ENCODE results near the gene CCND1. TPM values are rescaled to one million over a fixed set of nuclear protein-coding genes. Genes with fewer than 3 reads are reported as not detected.

Gene CCND1
- total and polyA plus RNA-seq, 11 donors = 27.9 to 312 (median 144) TPM

DNA sequence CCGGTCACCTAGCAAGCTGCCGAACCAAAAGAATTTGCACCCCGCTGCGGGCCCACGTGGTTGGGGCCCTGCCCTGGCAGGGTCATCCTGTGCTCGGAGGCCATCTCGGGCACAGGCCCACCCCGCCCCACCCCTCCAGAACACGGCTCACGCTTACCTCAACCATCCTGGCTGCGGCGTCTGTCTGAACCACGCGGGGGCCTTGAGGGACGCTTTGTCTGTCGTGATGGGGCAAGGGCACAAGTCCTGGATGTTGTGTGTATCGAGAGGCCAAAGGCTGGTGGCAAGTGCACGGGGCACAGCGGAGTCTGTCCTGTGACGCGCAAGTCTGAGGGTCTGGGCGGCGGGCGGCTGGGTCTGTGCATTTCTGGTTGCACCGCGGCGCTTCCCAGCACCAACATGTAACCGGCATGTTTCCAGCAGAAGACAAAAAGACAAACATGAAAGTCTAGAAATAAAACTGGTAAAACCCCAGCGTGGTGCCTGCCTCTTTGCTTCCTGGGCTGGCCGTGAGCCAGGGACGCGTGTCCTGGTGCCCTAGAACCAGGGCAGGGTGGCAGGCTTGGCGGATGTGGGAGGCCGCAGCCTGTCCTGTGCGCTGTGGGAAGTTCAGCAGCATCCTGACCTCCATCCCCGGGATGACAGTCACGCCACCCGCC is 13.2 kb downstream of the CCND1 start:
- ATAC-seq (peak in 2 of 4 donors; percentile 6 to 25), DNase-seq (peak in 1 of 5 donors; percentile 23)
- intact Hi-C loops (cut with DNase I) = no loop called here
- Histone ChIP-seq H3K36me3 (peaks cover 0 to 56% (median 45%) of the 10 kb centered on the region in 9 donors), H3K4me3 (no peak overlapping the region), H3K9me3 (no peaks in the 10 kb centered on the region), H3K27ac (no peak overlapping the region), H3K27me3 (no peaks in the 10 kb centered on the region), H3K4me1 (peaks cover 0 to 22% (median 8%) of the 10 kb centered on the region in 12 donors)
- TF ChIP-seq, protein P1, sequence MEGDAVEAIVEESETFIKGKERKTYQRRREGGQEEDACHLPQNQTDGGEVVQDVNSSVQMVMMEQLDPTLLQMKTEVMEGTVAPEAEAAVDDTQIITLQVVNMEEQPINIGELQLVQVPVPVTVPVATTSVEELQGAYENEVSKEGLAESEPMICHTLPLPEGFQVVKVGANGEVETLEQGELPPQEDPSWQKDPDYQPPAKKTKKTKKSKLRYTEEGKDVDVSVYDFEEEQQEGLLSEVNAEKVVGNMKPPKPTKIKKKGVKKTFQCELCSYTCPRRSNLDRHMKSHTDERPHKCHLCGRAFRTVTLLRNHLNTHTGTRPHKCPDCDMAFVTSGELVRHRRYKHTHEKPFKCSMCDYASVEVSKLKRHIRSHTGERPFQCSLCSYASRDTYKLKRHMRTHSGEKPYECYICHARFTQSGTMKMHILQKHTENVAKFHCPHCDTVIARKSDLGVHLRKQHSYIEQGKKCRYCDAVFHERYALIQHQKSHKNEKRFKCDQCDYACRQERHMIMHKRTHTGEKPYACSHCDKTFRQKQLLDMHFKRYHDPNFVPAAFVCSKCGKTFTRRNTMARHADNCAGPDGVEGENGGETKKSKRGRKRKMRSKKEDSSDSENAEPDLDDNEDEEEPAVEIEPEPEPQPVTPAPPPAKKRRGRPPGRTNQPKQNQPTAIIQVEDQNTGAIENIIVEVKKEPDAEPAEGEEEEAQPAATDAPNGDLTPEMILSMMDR (IDR thresholded peaks at IDR 0.05) = no peak
- TF ChIP-seq POLR2A (IDR thresholded peaks at IDR 0.05) = no peak
- WGBS, 4 donors = 71 to 81% (median 80%) methylated on average over 26 to 38 of the region's 38 CpGs

DNA sequence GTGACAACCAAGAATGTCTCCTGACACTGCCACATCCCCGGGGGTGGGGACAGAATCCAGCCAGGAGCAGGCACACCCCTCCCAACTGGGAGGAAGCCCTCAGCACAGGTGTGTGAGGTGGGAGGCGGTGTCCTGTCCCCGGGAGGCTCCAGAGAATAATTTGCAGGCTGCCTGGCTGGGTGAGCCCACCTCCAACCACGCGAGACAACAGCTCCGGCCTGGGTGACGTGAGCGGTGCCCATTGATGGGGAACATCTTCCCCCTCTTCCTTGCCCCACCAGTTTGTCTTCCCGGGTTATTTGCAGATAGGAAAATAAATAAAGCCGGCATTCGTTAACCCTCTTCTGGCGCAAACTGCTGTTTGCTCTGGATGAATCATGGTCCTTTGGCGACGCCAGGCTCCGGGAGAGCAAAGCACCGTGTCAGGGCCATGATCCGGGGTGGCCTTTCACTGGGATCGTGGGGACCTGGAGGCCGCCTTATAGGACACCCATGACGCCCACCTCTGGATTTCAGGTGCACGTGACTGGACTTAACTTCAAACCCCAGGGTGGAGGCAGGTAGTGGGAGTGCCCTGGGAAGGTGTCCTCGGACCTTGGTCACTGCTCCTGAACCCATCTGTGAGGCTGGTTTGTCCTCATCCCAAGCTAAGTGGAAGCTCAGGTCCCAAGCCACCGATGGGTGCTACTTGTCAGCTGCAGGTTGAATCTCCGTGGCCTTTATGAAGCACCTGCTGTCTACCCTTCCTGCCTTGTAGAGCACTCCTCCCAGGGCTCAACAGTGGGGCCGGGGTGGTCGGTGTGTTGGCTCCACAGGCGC is 13.9 kb downstream of the CCND1 start:
- H3K4me1 ChIP-seq = peaks cover 0 to 15% (median 6%) of the 10 kb centered on the region in 12 donors
- TF ChIP-seq, protein P1 (IDR thresholded peaks at IDR 0.05) = no peak
- no peak for TF ChIP-seq POLR2A (IDR thresholded peaks at IDR 0.05)
- peaks cover 0 to 48% (median 38%) of the 10 kb centered on the region in 9 donors for H3K36me3 ChIP-seq
- intact Hi-C loops (cut with DNase I) = no loop called here
- H3K27me3 ChIP-seq = no peaks in the 10 kb centered on the region
- WGBS, 4 donors = 68 to 76% (median 75%) methylated on average over 14 to 27 of the region's 27 CpGs
- H3K4me3 ChIP-seq = no peak overlapping the region
- DNase-seq (peak in 4 of 5 donors; percentile 8 to 35 (median 20)), ATAC-seq (no peak)
- H3K27ac ChIP-seq = no peak overlapping the region
- H3K9me3 ChIP-seq = no peaks in the 10 kb centered on the region

DNA sequence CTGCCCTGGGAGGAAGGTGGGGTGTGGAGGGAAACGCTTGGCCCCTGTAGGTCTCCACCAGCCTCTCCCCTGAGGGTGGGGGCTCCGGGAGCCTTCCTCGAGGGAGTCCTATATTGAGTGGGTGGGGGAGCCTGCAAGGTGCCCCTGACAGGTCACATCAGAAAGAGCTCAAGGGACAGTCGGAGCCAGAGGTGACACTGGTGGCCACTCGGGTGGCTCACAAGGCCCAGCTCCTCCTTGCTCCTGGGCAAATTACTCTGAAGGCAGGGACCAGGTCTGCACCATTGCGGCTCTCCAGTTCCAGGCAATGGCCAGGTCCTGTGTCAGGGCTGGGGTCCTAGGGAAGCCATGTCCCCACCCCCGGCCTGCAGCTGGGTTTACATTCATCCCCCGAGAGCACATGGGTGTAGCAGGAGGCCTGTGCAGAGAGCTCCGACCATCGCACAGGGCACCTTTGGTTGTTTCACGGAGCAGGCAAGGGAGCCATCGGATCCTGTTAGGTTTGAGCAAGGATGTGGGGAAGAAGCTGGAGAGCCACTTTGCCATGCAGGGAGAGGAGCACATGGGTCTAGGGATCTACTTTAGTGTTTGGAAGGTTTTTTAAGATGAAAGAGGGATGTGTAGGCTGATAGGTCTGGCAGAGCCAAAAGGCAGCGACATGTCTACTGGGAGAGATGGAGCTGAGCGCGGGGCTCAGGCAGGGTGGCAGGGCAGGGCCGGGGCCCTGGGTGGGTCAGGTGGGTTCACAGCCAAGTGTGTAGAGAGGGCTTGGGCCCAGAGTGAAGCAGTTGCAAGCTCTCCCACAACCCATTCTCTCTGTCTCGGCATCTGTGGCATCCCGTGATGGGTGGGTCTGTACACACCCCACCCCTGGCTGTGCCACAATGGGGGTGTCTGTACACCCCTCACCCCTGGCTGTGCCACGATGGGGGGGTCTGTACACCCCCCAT is 14.8 kb downstream of the CCND1 start:
- ATAC-seq = no peak
- no peak for TF ChIP-seq POLR2A (IDR thresholded peaks at IDR 0.05)
- TF ChIP-seq, protein P1 (IDR thresholded peaks at IDR 0.05) = no peak
- Histone ChIP-seq H3K27ac (no peak overlapping the region), H3K36me3 (peaks cover 0 to 41% (median 30%) of the 10 kb centered on the region in 9 donors), H3K4me3 (no peak overlapping the region), H3K27me3 (no peaks in the 10 kb centered on the region), H3K9me3 (no peaks in the 10 kb centered on the region), H3K4me1 (peaks cover 0 to 11% (median 0%) of the 10 kb centered on the region in 12 donors)
- WGBS, 4 donors = 82 to 90% (median 87%) methylated on average over 16 to 19 of the region's 19 CpGs
- intact Hi-C loops (cut with DNase I) = no loop called here
- peak in 3 of 5 donors; percentile 16 to 19 (median 18) for DNase-seq

Data from heart left ventricle (tissue), 16 donors.